ENCODE measurements around the gene LSM14B. TPM values are rescaled to one million over a fixed set of nuclear protein-coding genes. Genes with fewer than 3 reads are reported as not detected.

The LSM14B gene
- total RNA-seq, 1 experiment from 2014 or later, result 86.4 TPM

DNA sequence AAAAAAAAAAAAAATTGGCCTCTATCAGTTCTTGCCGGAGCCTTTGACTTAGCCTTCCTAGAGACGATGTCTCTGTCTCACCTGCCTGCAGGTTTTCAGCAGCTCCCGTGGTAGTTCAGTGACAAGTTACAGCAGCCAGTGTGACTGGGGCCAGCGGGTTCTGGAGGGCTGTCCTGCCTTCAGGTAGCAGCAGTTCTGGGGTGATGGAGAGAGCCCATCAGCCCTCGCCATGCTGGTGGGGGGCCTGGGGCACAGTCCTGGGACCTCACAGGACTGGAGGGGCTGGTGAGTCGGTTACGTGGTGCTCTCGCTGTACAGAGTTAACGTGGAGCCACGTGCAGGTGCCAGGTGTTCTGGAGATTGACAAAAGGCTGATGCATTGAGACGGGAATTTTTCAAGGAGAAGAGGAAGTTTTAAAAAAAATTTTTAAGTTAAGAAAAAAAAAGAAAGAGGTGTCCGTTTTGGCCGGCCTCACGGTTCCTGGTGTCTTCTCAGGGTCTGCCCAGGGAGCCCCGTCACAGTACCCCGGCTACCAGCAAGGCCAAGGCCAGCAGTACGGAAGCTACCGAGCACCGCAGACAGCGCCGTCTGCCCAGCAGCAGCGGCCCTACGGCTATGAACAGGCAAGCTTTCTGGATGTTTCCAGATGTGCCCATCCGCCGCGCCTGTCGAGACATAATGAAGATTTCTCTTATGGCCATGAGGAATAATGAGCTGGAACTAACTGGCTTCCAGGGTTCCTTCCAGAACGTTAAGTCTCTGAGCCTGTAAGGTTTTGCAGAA, 51.9 kb downstream of the LSM14B start:
- in situ Hi-C loops (cut with HindIII; ENCODE audit: low sequenced_read_pairs), result no loop called here
- DNase-seq (ENCODE audit: low spot score), result no peak

GRCh38 chr20:62174870-62175624, 52.8 kb downstream of the LSM14B start:
- DNase-seq (ENCODE audit: low spot score), result no peak
- in situ Hi-C loops (cut with HindIII; ENCODE audit: low sequenced_read_pairs), result no loop called here

GRCh38 chr20:62175711-62176110, 53.4 kb downstream of the LSM14B start:
- in situ Hi-C loops (cut with HindIII; ENCODE audit: low sequenced_read_pairs), result no loop called here
- DNase-seq (ENCODE audit: low spot score), result no peak

DNA sequence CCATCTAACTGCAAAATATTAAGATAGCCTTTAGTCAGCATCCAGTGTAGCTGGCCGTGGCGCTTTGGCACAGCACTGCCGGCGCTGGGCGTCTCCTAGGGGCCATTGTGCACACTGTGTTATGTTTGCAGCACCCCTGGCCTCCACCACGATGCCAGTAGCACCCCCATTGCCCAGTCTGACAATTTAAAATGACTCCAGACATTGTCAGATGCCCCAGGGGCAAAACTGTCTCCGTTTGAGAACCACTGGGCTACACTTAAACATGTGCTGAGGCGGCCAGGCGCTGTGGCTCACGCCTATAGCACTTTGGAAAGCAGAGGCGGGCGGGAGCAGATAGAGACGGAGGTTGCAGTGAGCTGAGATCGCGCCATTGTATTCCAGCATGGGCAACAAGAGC, 54.6 kb downstream of the LSM14B start:
- in situ Hi-C loops (cut with HindIII; ENCODE audit: low sequenced_read_pairs), result no loop called here
- no peak for DNase-seq (ENCODE audit: low spot score)

GRCh38 chr20:62177307-62177706, 55.0 kb downstream of the LSM14B start:
- no peak for DNase-seq (ENCODE audit: low spot score)
- in situ Hi-C loops (cut with HindIII; ENCODE audit: low sequenced_read_pairs), result no loop called here

DNA sequence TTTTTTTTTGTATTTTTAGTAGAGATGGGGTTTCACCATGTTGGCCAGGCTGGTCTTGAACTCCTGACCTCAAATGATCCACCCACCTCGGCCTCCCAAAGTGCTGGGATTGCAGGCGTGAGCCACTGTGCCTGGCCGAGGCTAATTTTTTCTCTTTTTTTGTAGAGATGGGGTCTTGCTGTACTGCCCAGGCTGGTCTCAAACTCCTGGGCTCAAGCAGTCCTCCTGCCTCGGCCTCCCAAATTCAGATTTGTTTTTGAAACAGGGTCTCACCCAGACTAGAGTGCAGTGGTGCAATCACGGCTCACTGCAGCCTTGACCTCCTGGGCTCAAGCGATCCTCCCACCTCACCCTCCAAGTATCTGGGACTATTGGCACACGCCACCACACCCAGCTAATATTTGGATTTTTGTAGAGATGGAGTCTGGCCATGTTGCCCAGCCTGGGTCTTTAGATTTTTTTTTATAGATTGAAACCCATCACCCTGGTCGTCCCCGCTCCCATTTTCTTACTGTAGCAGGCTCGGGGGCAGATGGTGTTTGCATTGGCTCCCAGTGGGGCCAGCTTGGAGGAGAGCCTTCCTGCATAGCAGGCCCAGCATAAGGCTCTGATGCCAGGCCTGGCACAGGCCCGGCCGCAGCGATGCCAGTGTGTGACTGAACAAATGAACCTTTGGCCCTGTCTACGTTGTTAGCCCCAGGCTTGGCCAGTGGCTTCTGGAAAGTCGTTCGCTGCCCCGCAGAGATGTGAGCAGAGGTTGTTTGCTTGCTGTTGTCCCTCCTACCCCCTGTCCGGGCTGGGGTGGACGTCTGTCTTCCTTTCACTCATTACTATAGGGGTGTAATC, 56.3 kb downstream of the LSM14B start:
- in situ Hi-C loops (cut with HindIII; ENCODE audit: low sequenced_read_pairs), result no loop called here
- peak; percentile 94 for DNase-seq (ENCODE audit: low spot score)

DNA sequence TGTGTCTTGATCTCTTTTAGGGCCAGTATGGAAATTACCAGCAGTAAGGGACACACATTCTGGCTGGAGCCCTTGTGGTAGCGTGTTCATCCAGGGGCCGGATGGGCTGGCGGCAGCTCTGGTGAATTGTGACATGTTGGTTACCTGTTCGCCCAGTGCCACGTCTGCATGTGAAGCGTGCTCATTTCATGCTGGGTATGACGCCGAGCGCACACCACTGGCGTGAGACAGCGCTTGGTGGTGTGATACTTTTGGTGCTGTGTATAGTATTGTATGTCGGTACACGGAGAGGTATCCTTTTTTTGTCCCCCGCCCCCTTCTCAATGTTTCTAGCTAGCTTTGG, 56.9 kb downstream of the LSM14B start:
- in situ Hi-C loops (cut with HindIII; ENCODE audit: low sequenced_read_pairs), result no loop called here
- no peak for DNase-seq (ENCODE audit: low spot score)

DNA sequence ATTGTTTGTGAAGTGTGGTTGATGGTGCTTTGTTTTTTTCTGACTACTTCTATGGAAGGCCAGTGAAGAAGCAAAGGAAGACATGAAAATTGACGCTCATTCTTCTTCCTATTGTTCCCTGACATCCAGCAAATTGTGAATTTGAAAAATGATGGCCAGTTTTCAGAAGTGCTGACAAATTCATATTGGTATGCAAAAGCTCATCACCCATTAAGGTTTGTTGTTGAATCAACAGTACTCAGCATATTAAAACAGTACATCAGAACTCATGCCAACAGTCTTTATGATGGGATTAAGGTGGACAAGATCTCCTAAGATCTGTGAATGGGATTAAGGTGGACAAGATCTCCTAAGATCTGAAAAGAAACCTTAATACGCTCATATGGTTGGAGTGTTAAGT, 59.5 kb downstream of the LSM14B start:
- no peak for DNase-seq (ENCODE audit: low spot score)
- in situ Hi-C loops (cut with HindIII; ENCODE audit: low sequenced_read_pairs), result loop anchor here (10.0 kb wide), 1 partner anchor 113 kb away; no protein-coding TSS in a partner anchor

GRCh38 chr20:62182469-62183425, 60.5 kb downstream of the LSM14B start, which contains the start of gene MTG2:
Gene MTG2, plus strand, starts transcription at chr20:62183028. Its CDS starts 10,393 bp downstream, at chr20:62193421.
- DNase-seq (ENCODE audit: low spot score), result peak; percentile 94
- in situ Hi-C loops (cut with HindIII; ENCODE audit: low sequenced_read_pairs), result loop anchor here (10.0 kb wide), 1 partner anchor 112 kb away; no protein-coding TSS in a partner anchor

GRCh38 chr20:62183426-62184142, 61.3 kb downstream of the LSM14B start:
- in situ Hi-C loops (cut with HindIII; ENCODE audit: low sequenced_read_pairs), result loop anchor here (10.0 kb wide), 1 partner anchor 111 kb away; no protein-coding TSS in a partner anchor
- no peak for DNase-seq (ENCODE audit: low spot score)

Other genes with a start within 250 kb of the LSM14B start
- gene TAF4, start 56.6 kb upstream of the LSM14B start, total RNA-seq (2014; rRNA removed; shearing (Covaris generic)), result 8.2 and 13.8 TPM in 2 replicates
- gene PSMA7, start 20.9 kb downstream of the LSM14B start, total RNA-seq (2014; rRNA removed; shearing (Covaris generic)), result 631 and 699 TPM in 2 replicates
- 9.6 and 13.2 TPM in 2 replicates for gene SS18L1, start 21.3 kb downstream of the LSM14B start, total RNA-seq (2014; rRNA removed; shearing (Covaris generic))
- gene MTG2, start 60.6 kb downstream of the LSM14B start, total RNA-seq (2014; rRNA removed; shearing (Covaris generic)), result 30.6 and 48.2 TPM in 2 replicates
- gene HRH3, start 97.8 kb downstream of the LSM14B start, total RNA-seq (2014; rRNA removed; shearing (Covaris generic)), result not detected in 2 replicates
- 18.0 and 19.6 TPM in 2 replicates for gene OSBPL2, start 116.0 kb downstream of the LSM14B start, total RNA-seq (2014; rRNA removed; shearing (Covaris generic))
- gene ADRM1, start 180.5 kb downstream of the LSM14B start, total RNA-seq (2014; rRNA removed; shearing (Covaris generic)), result 209 and 255 TPM in 2 replicates
- gene LAMA5, start 244.8 kb downstream of the LSM14B start, total RNA-seq (2014; rRNA removed; shearing (Covaris generic)), result 21.6 and 28.3 TPM in 2 replicates

All from G401 (cell line).